AG09309 (cell line): ENCODE measurements around the gene SPP1.

Experiments
- DNase-seq: peaks from one replicate; pipeline ENCODE4 v3.0.0-alpha.2; 2010; ENCODE audit warnings: low read depth
- H3K4me3 ChIP-seq: 2 replicates; pipeline ENCODE4 v1.5.1; 2011; ENCODE audit warnings: mild to moderate bottlenecking, low read depth, low read length, moderate library complexity; ENCODE audit not compliant: control insufficient read depth
- CTCF ChIP-seq: IDR thresholded peaks from 2 replicates; pipeline ENCODE4 v1.5.1; 2011; ENCODE audit warnings: mild to moderate bottlenecking, low read depth, low read length, inconsistent platforms; ENCODE audit not compliant: insufficient read depth, control insufficient read depth; ENCODE audit errors: missing control alignments

SPP1 gene

GRCh38 chr4:87982446-87983010 lies 7.0 kb downstream of the SPP1 start:
- no peak for DNase-seq
- no peak for TF ChIP-seq CTCF
- H3K4me3 ChIP-seq: no peak overlapping the region

- H3K4me3 ChIP-seq: no peak overlapping the region
- DNase-seq: no peak
- no peak for TF ChIP-seq CTCF
These were observed 8.5 kb downstream of the SPP1 start for GRCh38 chr4:87983996-87984395.

- peak; percentile 86 for TF ChIP-seq CTCF
- no peak for DNase-seq
- no peak overlapping the region for H3K4me3 ChIP-seq
These were observed 9.8 kb downstream of the SPP1 start for GRCh38 chr4:87985097-87985886.

GRCh38 chr4:87985887-87986200 lies 10.3 kb downstream of the SPP1 start:
- H3K4me3 ChIP-seq: no peak overlapping the region
- no peak for DNase-seq
- no peak for TF ChIP-seq CTCF

- TF ChIP-seq CTCF: no peak
- no peak for DNase-seq
- no peak overlapping the region for H3K4me3 ChIP-seq
These were observed 11.0 kb downstream of the SPP1 start for GRCh38 chr4:87986508-87986907.

- H3K4me3 ChIP-seq: no peak overlapping the region
- DNase-seq: no peak
- no peak for TF ChIP-seq CTCF
These were observed 14.3 kb downstream of the SPP1 start for GRCh38 chr4:87989765-87990164.
